ENCODE results near the gene FBXO42. TPM values are rescaled to one million over a fixed set of nuclear protein-coding genes. Genes with fewer than 3 reads are reported as not detected.

FBXO42 gene
- total and polyA plus RNA-seq, 2 experiments from 2014 or later = 28.6 to 40.8 TPM

DNA sequence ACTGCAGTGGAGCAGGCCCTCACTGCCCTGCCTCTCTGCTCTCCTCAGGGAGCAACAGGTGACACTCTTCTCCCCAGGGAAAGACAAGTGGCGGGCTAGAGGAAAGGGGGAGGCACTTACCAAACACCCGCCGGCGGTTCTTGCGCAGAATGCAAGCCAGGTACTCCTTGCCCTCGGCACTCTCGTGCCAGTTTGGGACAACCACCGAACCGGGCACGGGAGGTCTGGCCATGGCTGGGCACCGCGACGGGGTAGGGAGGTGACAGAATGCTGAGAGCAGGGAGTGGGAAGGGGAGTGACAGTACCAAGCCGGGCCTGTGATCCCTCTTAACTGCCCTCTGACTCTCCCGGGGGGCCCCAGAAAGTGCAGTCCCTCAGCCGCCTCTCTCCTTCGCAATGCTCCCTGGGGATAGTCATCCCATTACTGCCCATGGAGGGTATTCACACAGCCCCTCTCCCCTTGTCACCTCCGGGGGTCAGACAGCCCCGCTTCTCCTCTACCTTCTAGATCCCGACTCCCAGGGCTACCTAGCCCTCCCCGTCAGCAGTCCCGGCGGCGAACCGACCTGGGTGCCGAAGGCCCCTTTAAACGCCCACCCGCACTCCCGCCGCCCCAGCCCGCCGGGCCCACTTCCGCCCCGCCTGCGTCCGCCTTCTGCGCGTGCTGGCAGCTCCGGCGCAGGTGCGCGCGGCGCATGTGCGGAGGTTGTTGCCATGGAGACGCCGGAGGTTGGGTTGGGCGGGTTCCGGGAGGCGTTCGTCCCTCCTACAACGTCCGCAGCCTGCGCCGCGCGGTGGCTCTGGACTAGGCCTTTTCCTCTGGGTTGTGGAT, 115.6 kb downstream of the FBXO42 start, which contains the start of gene CPLANE2:
CPLANE2 (minus strand) TSS at position 673 of the 832 bp plus-strand sequence; CDS start at position 232, 441 bp downstream.
- peak within 1 kb of the TSS; percentile 59 for H3K27ac ChIP-seq
- H3K9me3 ChIP-seq (ENCODE audit: low read depth) = no peaks in the 10 kb centered on the region
- peak; percentile 95 to 97 for DNase-seq (ENCODE audit: low read depth in 1 of 2, low spot score in 1 of 2)
- no peaks in the 10 kb centered on the region for H3K27me3 ChIP-seq
- H3K36me3 ChIP-seq = no peaks in the 10 kb centered on the region
- H3K4me1 ChIP-seq (ENCODE audit: low read depth) = no peaks in the 10 kb centered on the region
- H3K4me3 ChIP-seq = peak within 1 kb of the TSS; percentile 66
- TF ChIP-seq, protein P1, sequence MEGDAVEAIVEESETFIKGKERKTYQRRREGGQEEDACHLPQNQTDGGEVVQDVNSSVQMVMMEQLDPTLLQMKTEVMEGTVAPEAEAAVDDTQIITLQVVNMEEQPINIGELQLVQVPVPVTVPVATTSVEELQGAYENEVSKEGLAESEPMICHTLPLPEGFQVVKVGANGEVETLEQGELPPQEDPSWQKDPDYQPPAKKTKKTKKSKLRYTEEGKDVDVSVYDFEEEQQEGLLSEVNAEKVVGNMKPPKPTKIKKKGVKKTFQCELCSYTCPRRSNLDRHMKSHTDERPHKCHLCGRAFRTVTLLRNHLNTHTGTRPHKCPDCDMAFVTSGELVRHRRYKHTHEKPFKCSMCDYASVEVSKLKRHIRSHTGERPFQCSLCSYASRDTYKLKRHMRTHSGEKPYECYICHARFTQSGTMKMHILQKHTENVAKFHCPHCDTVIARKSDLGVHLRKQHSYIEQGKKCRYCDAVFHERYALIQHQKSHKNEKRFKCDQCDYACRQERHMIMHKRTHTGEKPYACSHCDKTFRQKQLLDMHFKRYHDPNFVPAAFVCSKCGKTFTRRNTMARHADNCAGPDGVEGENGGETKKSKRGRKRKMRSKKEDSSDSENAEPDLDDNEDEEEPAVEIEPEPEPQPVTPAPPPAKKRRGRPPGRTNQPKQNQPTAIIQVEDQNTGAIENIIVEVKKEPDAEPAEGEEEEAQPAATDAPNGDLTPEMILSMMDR (IDR thresholded peaks at IDR 0.05; ENCODE audit: low read depth, low read length) = peak; percentile 5

DNA sequence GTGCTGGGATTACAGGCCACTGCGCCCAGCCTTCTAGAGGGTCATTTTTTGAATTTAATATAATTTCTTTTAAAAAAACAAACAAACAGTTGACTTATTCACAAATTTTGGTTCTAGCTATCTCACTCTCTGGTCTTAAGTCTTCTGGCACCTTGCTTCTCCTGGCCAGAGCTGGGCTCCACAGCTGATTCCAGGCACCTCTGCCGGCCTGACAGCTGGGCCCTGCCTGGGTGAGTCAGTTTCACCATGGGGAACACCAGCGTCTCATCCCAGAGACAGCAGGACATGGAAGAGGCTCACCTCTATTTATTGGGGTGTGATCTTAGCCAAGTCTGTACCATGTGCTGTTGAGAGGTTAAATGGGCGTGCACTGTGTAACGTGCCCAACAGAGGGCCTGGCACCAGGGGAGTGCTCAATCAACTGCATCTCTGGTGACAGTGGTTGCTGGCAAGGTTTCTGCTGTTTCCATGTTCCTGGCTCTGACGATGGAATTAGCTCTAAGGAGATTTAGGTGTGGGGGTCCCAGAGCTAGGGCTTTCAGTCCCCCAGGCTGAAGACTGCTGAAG, 116.3 kb downstream of the FBXO42 start:
- TF ChIP-seq, protein P1 (IDR thresholded peaks at IDR 0.05; ENCODE audit: low read depth, low read length) = no peak
- no peaks in the 10 kb centered on the region for H3K9me3 ChIP-seq (ENCODE audit: low read depth)
- peak in 1 of 2 donors; percentile 9 for DNase-seq (ENCODE audit: low read depth in 1 of 2, low spot score in 1 of 2)
- no peaks in the 10 kb centered on the region for H3K4me1 ChIP-seq (ENCODE audit: low read depth)
- no peak overlapping the region for H3K27ac ChIP-seq
- H3K4me3 ChIP-seq = peak overlapping the region; percentile 66
- no peaks in the 10 kb centered on the region for H3K36me3 ChIP-seq
- no peaks in the 10 kb centered on the region for H3K27me3 ChIP-seq

DNA sequence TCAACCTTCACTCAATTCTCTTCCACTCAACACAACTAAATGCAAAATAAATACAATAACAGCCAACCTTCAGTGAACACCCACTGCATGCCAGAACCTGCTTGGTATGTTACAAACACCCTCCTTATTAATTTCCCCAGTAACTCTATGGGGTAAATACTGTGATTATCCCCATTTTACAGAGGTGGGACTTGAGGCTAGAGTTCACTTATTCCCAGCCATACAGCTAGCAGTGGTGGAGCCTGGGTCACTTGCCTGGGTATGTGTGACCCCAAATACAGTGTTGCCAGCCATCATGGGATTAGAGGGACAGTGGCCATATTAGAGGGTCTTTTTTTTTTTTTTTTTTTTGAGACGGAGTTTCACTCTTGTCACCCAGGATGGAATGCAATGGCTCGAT, 116.9 kb downstream of the FBXO42 start:
- TF ChIP-seq, protein P1 (IDR thresholded peaks at IDR 0.05; ENCODE audit: low read depth, low read length) = no peak
- no peak overlapping the region for H3K27ac ChIP-seq
- H3K36me3 ChIP-seq = no peaks in the 10 kb centered on the region
- H3K27me3 ChIP-seq = no peaks in the 10 kb centered on the region
- no peaks in the 10 kb centered on the region for H3K9me3 ChIP-seq (ENCODE audit: low read depth)
- DNase-seq (ENCODE audit: low read depth in 1 of 2, low spot score in 1 of 2) = no peak
- H3K4me1 ChIP-seq (ENCODE audit: low read depth) = no peaks in the 10 kb centered on the region
- no peak overlapping the region for H3K4me3 ChIP-seq

DNA sequence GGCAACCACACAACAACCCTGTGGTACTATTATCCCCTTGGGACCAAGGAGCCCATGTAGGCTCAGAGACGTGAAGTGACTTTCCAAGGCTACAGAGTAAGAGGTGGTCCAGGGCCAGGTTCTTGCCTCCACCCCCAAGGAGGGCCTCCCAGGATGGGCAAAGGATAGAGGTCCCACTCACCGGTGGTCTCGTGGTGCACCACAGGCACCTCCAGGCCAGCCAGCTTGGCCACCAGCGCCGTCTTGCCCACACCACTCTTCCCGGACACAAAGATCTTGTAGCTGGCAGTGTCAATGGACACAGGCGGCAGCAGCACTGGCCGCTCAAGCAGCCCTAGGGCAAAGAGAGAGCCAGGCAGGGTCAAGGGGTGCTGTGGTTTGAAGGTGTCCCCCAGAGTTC, 118.8 kb downstream of the FBXO42 start:
- Histone ChIP-seq H3K27me3 (peaks cover 7% of the 10 kb centered on the region), H3K9me3 (ENCODE audit: low read depth) (no peaks in the 10 kb centered on the region), H3K4me3 (no peak overlapping the region), H3K27ac (no peak overlapping the region), H3K4me1 (ENCODE audit: low read depth) (no peaks in the 10 kb centered on the region), H3K36me3 (no peaks in the 10 kb centered on the region)
- no peak for DNase-seq (ENCODE audit: low read depth in 1 of 2, low spot score in 1 of 2)
- TF ChIP-seq, protein P1 (IDR thresholded peaks at IDR 0.05; ENCODE audit: low read depth, low read length) = no peak

DNA sequence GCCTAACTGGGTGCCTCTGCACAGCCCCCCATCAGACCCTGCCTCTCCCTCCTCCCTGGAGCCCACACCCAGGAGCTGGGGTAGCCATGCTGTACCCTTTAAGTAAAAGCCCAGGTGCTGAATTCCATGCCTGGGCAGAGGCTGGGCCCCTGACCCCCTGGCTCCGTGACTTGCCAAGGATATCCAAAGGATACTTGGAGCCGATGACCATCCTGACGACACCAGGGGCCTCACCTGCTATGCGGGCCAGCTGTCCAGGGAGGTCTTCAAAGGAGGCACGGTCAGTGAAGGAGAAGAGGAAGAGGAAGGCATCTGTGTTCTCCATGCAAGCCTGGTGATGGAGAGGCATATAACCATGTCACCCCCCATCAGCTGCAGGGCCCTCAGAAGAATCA, 120.0 kb downstream of the FBXO42 start:
- TF ChIP-seq, protein P1 (IDR thresholded peaks at IDR 0.05; ENCODE audit: low read depth, low read length) = no peak
- DNase-seq (ENCODE audit: low read depth in 1 of 2, low spot score in 1 of 2) = no peak
- peaks cover 18% of the 10 kb centered on the region for H3K27me3 ChIP-seq
- H3K4me3 ChIP-seq = no peak overlapping the region
- no peak overlapping the region for H3K27ac ChIP-seq
- no peaks in the 10 kb centered on the region for H3K4me1 ChIP-seq (ENCODE audit: low read depth)
- H3K36me3 ChIP-seq = no peaks in the 10 kb centered on the region
- H3K9me3 ChIP-seq (ENCODE audit: low read depth) = no peaks in the 10 kb centered on the region

Data from cardiac muscle cell (in vitro differentiated cells and primary cell).